Suprapubic skin (tissue), 4 donors: Measurements from ENCODE around the gene ZBTB16.

ENCODE experiments used
- POLR2A ChIP-seq, 2 donors: fragments of 450-650 bp; IDR thresholded peaks; one replicate each; pipeline ENCODE4 v1.6.1; 2017; ENCODE audit warnings: antibody characterized with exemption in 2 of 2, mild to moderate bottlenecking in 2 of 2, moderate library complexity in 2 of 2
- POLR2AphosphoS5 ChIP-seq, 3 donors: sonication (generic); formaldehyde crosslinking; IDR thresholded peaks; one replicate each; pipeline ENCODE4 v1.6.1; 2017; ENCODE audit warnings: antibody characterized with exemption in 3 of 3
- TF ChIP-seq, protein P1 (sequence below), 2 donors: fragments of 200-600 bp in 1 of 2; fragments of 450-650 bp in 1 of 2; sonication (generic) in 1 of 2; IDR thresholded peaks; one replicate each; pipeline ENCODE4 v1.5.1; 2016 to 2019; ENCODE audit warnings: antibody characterized with exemption in 2 of 2, mild to moderate bottlenecking in 1 of 2, moderate library complexity in 1 of 2

DNA sequence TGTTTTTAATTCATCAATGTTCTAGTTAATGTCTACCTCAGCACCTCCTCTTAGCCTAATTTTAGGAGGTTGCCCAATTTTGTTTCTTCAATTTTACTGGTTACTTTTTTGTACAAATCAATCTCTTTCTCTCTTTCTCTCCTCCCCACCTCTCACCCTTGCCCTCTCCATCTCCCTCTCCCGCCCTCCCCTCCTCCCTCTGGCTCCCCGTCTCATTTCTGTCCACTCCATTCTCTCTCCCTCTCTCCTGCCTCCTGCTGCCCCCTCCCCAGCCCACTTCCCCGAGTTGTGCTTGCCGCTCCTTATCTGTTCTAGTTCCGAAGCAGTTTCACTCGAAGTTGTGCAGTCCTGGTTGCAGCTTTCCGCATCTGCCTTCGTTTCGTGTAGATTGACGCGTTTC is 195.8 kb downstream of the ZBTB16 start:
- TF ChIP-seq POLR2A (IDR thresholded peaks at IDR 0.05): no peak
- TF ChIP-seq, protein P1, sequence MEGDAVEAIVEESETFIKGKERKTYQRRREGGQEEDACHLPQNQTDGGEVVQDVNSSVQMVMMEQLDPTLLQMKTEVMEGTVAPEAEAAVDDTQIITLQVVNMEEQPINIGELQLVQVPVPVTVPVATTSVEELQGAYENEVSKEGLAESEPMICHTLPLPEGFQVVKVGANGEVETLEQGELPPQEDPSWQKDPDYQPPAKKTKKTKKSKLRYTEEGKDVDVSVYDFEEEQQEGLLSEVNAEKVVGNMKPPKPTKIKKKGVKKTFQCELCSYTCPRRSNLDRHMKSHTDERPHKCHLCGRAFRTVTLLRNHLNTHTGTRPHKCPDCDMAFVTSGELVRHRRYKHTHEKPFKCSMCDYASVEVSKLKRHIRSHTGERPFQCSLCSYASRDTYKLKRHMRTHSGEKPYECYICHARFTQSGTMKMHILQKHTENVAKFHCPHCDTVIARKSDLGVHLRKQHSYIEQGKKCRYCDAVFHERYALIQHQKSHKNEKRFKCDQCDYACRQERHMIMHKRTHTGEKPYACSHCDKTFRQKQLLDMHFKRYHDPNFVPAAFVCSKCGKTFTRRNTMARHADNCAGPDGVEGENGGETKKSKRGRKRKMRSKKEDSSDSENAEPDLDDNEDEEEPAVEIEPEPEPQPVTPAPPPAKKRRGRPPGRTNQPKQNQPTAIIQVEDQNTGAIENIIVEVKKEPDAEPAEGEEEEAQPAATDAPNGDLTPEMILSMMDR (IDR thresholded peaks at IDR 0.05): no peak
- TF ChIP-seq POLR2AphosphoS5 (IDR thresholded peaks at IDR 0.05): no peak
